ENCODE measurements around the gene MYO5A.
A peak's percentile ranks its signal among the peaks of the same experiment; 100 is the strongest.

MYO5A gene

GRCh38 chr15:52527911-52528563 is 643 bp downstream of the MYO5A start (continued):
- TF ChIP-seq ZNF175 (tag by site-specific recombination; IDR thresholded peaks at IDR 0.05) (no peak), ZNF514 (tag by site-specific recombination; IDR thresholded peaks at IDR 0.05) (no peak), ZNF184 (tag by site-specific recombination; IDR thresholded peaks at IDR 0.05) (no peak), ZNF140 (tag by site-specific recombination; IDR thresholded peaks at IDR 0.05) (no peak), ZNF792 (tag by site-specific recombination; IDR thresholded peaks at IDR 0.05) (no peak), ZSCAN18 (tag by site-specific recombination; IDR thresholded peaks at IDR 0.05) (no peak), ZNF549 (tag by site-specific recombination; IDR thresholded peaks at IDR 0.05) (no peak), MZF1 (tag by site-specific recombination; IDR thresholded peaks at IDR 0.05; ENCODE audit: borderline replicate concordance) (no peak), ZNF174 (tag by site-specific recombination; IDR thresholded peaks at IDR 0.05) (no peak), ZNF626 (tag by site-specific recombination; IDR thresholded peaks at IDR 0.05) (no peak), ZNF610 (tag by site-specific recombination; IDR thresholded peaks at IDR 0.05; ENCODE audit: borderline replicate concordance) (no peak), ZBTB8A (tag by site-specific recombination; IDR thresholded peaks at IDR 0.05) (no peak; the same call in 1 of the 2 replicates), ZNF239 (tag by site-specific recombination; IDR thresholded peaks at IDR 0.05) (no peak), ZFP69B (tag by site-specific recombination; IDR thresholded peaks at IDR 0.05) (no peak), ZNF664 (tag by site-specific recombination; IDR thresholded peaks at IDR 0.05) (no peak), ZFHX2 (tag by site-specific recombination; conservative IDR thresholded peaks at IDR 0.05) (no peak), ZNF146 (tag by site-specific recombination; IDR thresholded peaks at IDR 0.05) (no peak), ZNF692 (tag by site-specific recombination; IDR thresholded peaks at IDR 0.05) (no peak), ZNF248 (tag by site-specific recombination; IDR thresholded peaks at IDR 0.05) (no peak), SP2 (tag by site-specific recombination; IDR thresholded peaks at IDR 0.05) (0 out of 2 replicates have a peak, but pooled peaks have one; percentile 7), KLF16 (tag by site-specific recombination; IDR thresholded peaks at IDR 0.05) (no peak), ZNF600 (tag by site-specific recombination; IDR thresholded peaks at IDR 0.05) (no peak; the same call in 1 of the 2 replicates), ZNF266 (tag by site-specific recombination; IDR thresholded peaks at IDR 0.05; ENCODE audit: low read depth) (no peak), SCRT1 (tag by site-specific recombination; IDR thresholded peaks at IDR 0.05; ENCODE audit: borderline replicate concordance) (no peak), ZEB2 (tag by site-specific recombination; IDR thresholded peaks at IDR 0.05) (no peak)
- TF ChIP-seq, protein P1, sequence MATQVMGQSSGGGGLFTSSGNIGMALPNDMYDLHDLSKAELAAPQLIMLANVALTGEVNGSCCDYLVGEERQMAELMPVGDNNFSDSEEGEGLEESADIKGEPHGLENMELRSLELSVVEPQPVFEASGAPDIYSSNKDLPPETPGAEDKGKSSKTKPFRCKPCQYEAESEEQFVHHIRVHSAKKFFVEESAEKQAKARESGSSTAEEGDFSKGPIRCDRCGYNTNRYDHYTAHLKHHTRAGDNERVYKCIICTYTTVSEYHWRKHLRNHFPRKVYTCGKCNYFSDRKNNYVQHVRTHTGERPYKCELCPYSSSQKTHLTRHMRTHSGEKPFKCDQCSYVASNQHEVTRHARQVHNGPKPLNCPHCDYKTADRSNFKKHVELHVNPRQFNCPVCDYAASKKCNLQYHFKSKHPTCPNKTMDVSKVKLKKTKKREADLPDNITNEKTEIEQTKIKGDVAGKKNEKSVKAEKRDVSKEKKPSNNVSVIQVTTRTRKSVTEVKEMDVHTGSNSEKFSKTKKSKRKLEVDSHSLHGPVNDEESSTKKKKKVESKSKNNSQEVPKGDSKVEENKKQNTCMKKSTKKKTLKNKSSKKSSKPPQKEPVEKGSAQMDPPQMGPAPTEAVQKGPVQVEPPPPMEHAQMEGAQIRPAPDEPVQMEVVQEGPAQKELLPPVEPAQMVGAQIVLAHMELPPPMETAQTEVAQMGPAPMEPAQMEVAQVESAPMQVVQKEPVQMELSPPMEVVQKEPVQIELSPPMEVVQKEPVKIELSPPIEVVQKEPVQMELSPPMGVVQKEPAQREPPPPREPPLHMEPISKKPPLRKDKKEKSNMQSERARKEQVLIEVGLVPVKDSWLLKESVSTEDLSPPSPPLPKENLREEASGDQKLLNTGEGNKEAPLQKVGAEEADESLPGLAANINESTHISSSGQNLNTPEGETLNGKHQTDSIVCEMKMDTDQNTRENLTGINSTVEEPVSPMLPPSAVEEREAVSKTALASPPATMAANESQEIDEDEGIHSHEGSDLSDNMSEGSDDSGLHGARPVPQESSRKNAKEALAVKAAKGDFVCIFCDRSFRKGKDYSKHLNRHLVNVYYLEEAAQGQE (tag by site-specific recombination; IDR thresholded peaks at IDR 0.05): no peak
- TF ChIP-seq, protein P2, sequence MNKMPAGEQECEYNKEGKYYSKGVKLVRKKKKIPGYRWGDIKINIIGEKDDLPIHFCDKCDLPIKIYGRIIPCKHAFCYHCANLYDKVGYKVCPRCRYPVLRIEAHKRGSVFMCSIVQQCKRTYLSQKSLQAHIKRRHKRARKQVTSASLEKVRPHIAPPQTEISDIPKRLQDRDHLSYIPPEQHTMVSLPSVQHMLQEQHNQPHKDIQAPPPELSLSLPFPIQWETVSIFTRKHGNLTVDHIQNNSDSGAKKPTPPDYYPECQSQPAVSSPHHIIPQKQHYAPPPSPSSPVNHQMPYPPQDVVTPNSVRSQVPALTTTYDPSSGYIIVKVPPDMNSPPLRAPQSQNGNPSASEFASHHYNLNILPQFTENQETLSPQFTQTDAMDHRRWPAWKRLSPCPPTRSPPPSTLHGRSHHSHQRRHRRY (tag by site-specific recombination; IDR thresholded peaks at IDR 0.05): no peak
- TF ChIP-seq, protein P3, sequence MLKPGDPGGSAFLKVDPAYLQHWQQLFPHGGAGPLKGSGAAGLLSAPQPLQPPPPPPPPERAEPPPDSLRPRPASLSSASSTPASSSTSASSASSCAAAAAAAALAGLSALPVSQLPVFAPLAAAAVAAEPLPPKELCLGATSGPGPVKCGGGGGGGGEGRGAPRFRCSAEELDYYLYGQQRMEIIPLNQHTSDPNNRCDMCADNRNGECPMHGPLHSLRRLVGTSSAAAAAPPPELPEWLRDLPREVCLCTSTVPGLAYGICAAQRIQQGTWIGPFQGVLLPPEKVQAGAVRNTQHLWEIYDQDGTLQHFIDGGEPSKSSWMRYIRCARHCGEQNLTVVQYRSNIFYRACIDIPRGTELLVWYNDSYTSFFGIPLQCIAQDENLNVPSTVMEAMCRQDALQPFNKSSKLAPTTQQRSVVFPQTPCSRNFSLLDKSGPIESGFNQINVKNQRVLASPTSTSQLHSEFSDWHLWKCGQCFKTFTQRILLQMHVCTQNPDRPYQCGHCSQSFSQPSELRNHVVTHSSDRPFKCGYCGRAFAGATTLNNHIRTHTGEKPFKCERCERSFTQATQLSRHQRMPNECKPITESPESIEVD (tag by site-specific recombination; IDR thresholded peaks at IDR 0.05): no peak

All from HEK293 (cell line).